Stimulated activated naive CD4-positive, alpha-beta T cell (primary cell): ENCODE measurements around the gene GBF1.
"Not testable (repeated sequence)": the region's sequence is repeated elsewhere in the genome, so short reads cannot be mapped to it uniquely, and the experiment has no call there.

Experiments
- DNase-seq, 6 experiments: peaks; one replicate each; lab custom pipeline; 2025; lab: John Stamatoyannopoulos, UW

The GBF1 gene

GRCh38 chr10:102267748-102268147, 22.4 kb downstream of the GBF1 start:
- DNase-seq, result no peak

- DNase-seq, result no peak
These were observed 23.1 kb downstream of the GBF1 start for GRCh38 chr10:102268375-102268888.

GRCh38 chr10:102269017-102269416, 23.7 kb downstream of the GBF1 start:
- no peak for DNase-seq

GRCh38 chr10:102274062-102274461, 28.7 kb downstream of the GBF1 start:
- no peak for DNase-seq

- DNase-seq, result no peak
These were observed 30.0 kb downstream of the GBF1 start for GRCh38 chr10:102275343-102275742.

- DNase-seq, result no peak
These were observed 33.8 kb downstream of the GBF1 start for GRCh38 chr10:102279104-102279503.

GRCh38 chr10:102280397-102281101, 35.2 kb downstream of the GBF1 start:
- no peak for DNase-seq

GRCh38 chr10:102281102-102281487, 35.8 kb downstream of the GBF1 start:
- DNase-seq, result no peak

GRCh38 chr10:102283488-102283887, 38.2 kb downstream of the GBF1 start:
- DNase-seq, result no peak

- DNase-seq, result no peak
These were observed 38.6 kb downstream of the GBF1 start for GRCh38 chr10:102283890-102284289.

- DNase-seq, result no peak
These were observed 39.2 kb downstream of the GBF1 start for GRCh38 chr10:102284531-102284930.

GRCh38 chr10:102285133-102285532, 39.8 kb downstream of the GBF1 start:
- DNase-seq, result no peak

- no peak for DNase-seq
These were observed 40.9 kb downstream of the GBF1 start for GRCh38 chr10:102286216-102286615.

- no peak for DNase-seq
These were observed 42.2 kb downstream of the GBF1 start for GRCh38 chr10:102287538-102287937.

- no peak for DNase-seq
These were observed 42.7 kb downstream of the GBF1 start for GRCh38 chr10:102287991-102288390.

GRCh38 chr10:102289356-102289755, 44.0 kb downstream of the GBF1 start:
- DNase-seq, result no peak

- DNase-seq, result no peak
These were observed 44.5 kb downstream of the GBF1 start for GRCh38 chr10:102289840-102290239.

GRCh38 chr10:102291221-102291905, 46.0 kb downstream of the GBF1 start:
- no peak for DNase-seq

GRCh38 chr10:102297101-102297500, 51.8 kb downstream of the GBF1 start:
- no peak for DNase-seq

- no peak for DNase-seq
These were observed 53.6 kb downstream of the GBF1 start for GRCh38 chr10:102298899-102299298.

- DNase-seq, result no peak
These were observed 54.5 kb downstream of the GBF1 start for GRCh38 chr10:102299873-102300272.

- no peak for DNase-seq
These were observed 55.0 kb downstream of the GBF1 start for GRCh38 chr10:102300278-102300843.

GRCh38 chr10:102300912-102301311, 55.6 kb downstream of the GBF1 start:
- not testable (repeated sequence) for DNase-seq
